NB4 (cell line): ENCODE data around the gene COPS8.

Experiments
- DNase-seq: peaks from one replicate; pipeline ENCODE4 v3.0.0; 2010; ENCODE audit warnings: low read depth
- H3K4me3 ChIP-seq: one replicate; pipeline ENCODE4 v1.5.1; 2011; ENCODE audit warnings: mild to moderate bottlenecking, low read depth, low read length, moderate library complexity
- CTCF ChIP-seq: IDR thresholded peaks from one replicate; pipeline ENCODE4 v1.5.1; 2012; ENCODE audit warnings: low read depth, low read length
- MAX ChIP-seq: IDR thresholded peaks from 2 replicates; pipeline ENCODE4 v1.6.1; 2011; ENCODE audit warnings: low read depth, low read length
- MYC ChIP-seq: IDR thresholded peaks from 2 replicates; pipeline ENCODE4 v1.6.1; 2011; ENCODE audit warnings: low read depth, low read length
- POLR2A ChIP-seq: IDR thresholded peaks from 2 replicates; pipeline ENCODE4 v1.6.1; 2011; ENCODE audit warnings: mild to moderate bottlenecking; ENCODE audit not compliant: insufficient read length; ENCODE audit errors: extremely low read depth

The COPS8 gene

GRCh38 chr2:237134321-237135230 is 48.9 kb downstream of the COPS8 start:
- H3K4me3 ChIP-seq = no peak overlapping the region
- TF ChIP-seq POLR2A = no peak
- TF ChIP-seq MAX = no peak
- no peak for TF ChIP-seq CTCF
- no peak for TF ChIP-seq MYC
- no peak for DNase-seq

- no peak overlapping the region for H3K4me3 ChIP-seq
- no peak for DNase-seq
- TF ChIP-seq MYC = no peak
- no peak for TF ChIP-seq MAX
- no peak for TF ChIP-seq POLR2A
- no peak for TF ChIP-seq CTCF
Measured at GRCh38 chr2:237136824-237137223, 51.1 kb downstream of the COPS8 start.

GRCh38 chr2:237137626-237138323 is 52.1 kb downstream of the COPS8 start:
- DNase-seq = no peak
- no peak for TF ChIP-seq MYC
- no peak for TF ChIP-seq POLR2A
- TF ChIP-seq CTCF = no peak
- TF ChIP-seq MAX = no peak
- H3K4me3 ChIP-seq = no peak overlapping the region

GRCh38 chr2:237139123-237139675 is 53.5 kb downstream of the COPS8 start:
- no peak for TF ChIP-seq MAX
- TF ChIP-seq POLR2A = no peak
- TF ChIP-seq MYC = no peak
- TF ChIP-seq CTCF = no peak
- no peak for DNase-seq
- H3K4me3 ChIP-seq = no peak overlapping the region

- no peak for TF ChIP-seq MAX
- no peak for TF ChIP-seq MYC
- TF ChIP-seq CTCF = no peak
- TF ChIP-seq POLR2A = no peak
- H3K4me3 ChIP-seq = no peak overlapping the region
- DNase-seq = no peak
Measured at GRCh38 chr2:237140689-237141285, 55.1 kb downstream of the COPS8 start.
